CD14-positive monocyte (primary cell): ENCODE results near the gene JOSD2. TPM values are rescaled to one million over a fixed set of nuclear protein-coding genes. Genes with fewer than 3 reads are reported as not detected.

Experiments used
- DNase-seq, 3 donors: peaks; one replicate each; pipeline ENCODE4 v3.0.0-alpha.2; 2011 to 2022
- H2AFZ ChIP-seq: 2 replicates; pipeline ENCODE4 v1.6.0; 2012; ENCODE audit warnings: mild to moderate bottlenecking, low read depth, low read length, inconsistent platforms; ENCODE audit not compliant: insufficient read depth, poor library complexity, severe bottlenecking
- H3K27ac ChIP-seq, 2 donors: 1 replicate in 1 of 2; 2 replicates in 1 of 2; pipeline ENCODE4 v1.5.1; 2012 to 2013; ENCODE audit warnings: low read length in 2 of 2, control low read depth in 1 of 2, inconsistent platforms in 1 of 2, low read depth in 1 of 2, mild to moderate bottlenecking in 1 of 2
- H3K27me3 ChIP-seq, 2 donors: one replicate each; pipeline versions ENCODE4 v1.6.0 to v1.6.1; 2011 to 2013; ENCODE audit warnings: low read length in 2 of 2; ENCODE audit not compliant: control insufficient read depth in 2 of 2, insufficient read depth in 2 of 2
- H3K36me3 ChIP-seq, 2 donors: replicated peaks in 1 of 2; 1 replicate in 1 of 2; 2 replicates in 1 of 2; pipeline versions ENCODE4 v1.5.1 to v1.6.1; 2012 to 2013; ENCODE audit warnings: low read length in 2 of 2, control low read depth in 1 of 2, inconsistent platforms in 1 of 2, mild to moderate bottlenecking in 1 of 2; ENCODE audit not compliant: insufficient read depth in 2 of 2, control insufficient read depth in 1 of 2
- H3K4me1 ChIP-seq, 2 donors: 1 replicate in 1 of 2; 2 replicates in 1 of 2; pipeline versions ENCODE4 v1.5.1 to v1.6.1; 2012 to 2013; ENCODE audit warnings: low read length in 2 of 2, control low read depth in 1 of 2, inconsistent platforms in 1 of 2, mild to moderate bottlenecking in 1 of 2, moderate library complexity in 1 of 2; ENCODE audit not compliant: insufficient read depth in 2 of 2, control insufficient read depth in 1 of 2
- H3K4me2 ChIP-seq: replicated peaks from 2 replicates; pipeline ENCODE3; 2012; ENCODE audit warnings: low read length, moderate library complexity, mild to moderate bottlenecking; ENCODE audit not compliant: poor library complexity, severe bottlenecking; ENCODE audit errors: extremely low read depth
- H3K4me3 ChIP-seq, 3 experiments: fragments of 200-600 bp in 1 of 3; sonication (generic) in 1 of 3; replicated peaks in 1 of 3; 1 replicate in 2 of 3; 2 replicates in 1 of 3; pipeline ENCODE4 v1.5.1; 2011 to 2013; ENCODE audit warnings: low read length in 3 of 3, mild to moderate bottlenecking in 3 of 3, control low read depth in 2 of 3, low read depth in 2 of 3, inconsistent platforms in 1 of 3, moderate library complexity in 1 of 3
- H3K79me2 ChIP-seq: 2 replicates; pipeline ENCODE4 v1.6.0; 2012; ENCODE audit warnings: mild to moderate bottlenecking, control low read depth, inconsistent platforms, low read length, moderate library complexity; ENCODE audit not compliant: insufficient read depth
- H3K9ac ChIP-seq: 2 replicates; pipeline ENCODE4 v1.6.0; 2017; ENCODE audit warnings: low read length, mild to moderate bottlenecking; ENCODE audit not compliant: insufficient read depth, poor library complexity, severe bottlenecking
- H3K9me3 ChIP-seq, 2 donors: replicated peaks in 1 of 2; 1 replicate in 1 of 2; 2 replicates in 1 of 2; pipeline versions ENCODE4 v1.5.1 to v1.6.1; 2012 to 2013; ENCODE audit warnings: low read length in 2 of 2, control low read depth in 1 of 2; ENCODE audit not compliant: control insufficient read depth in 1 of 2, insufficient read depth in 1 of 2
- H4K20me1 ChIP-seq: 2 replicates; pipeline ENCODE4 v1.6.0; 2012; ENCODE audit warnings: mild to moderate bottlenecking, low read length, control low read depth, moderate library complexity; ENCODE audit not compliant: insufficient read depth
- H3K27ac Mint-ChIP-seq, 7 donors: one replicate each; pipeline ENCODE4 v1.8.0; 2020; ENCODE audit warnings: mild to moderate bottlenecking in 7 of 7, mixed read lengths in 7 of 7, moderate library complexity in 6 of 7, inconsistent platforms in 2 of 7
- H3K27me3 Mint-ChIP-seq, 3 donors: one replicate each; pipeline ENCODE4 v1.8.0; 2021 to 2022; ENCODE audit warnings: low read depth in 3 of 3, mild to moderate bottlenecking in 3 of 3, mixed read lengths in 3 of 3, moderate library complexity in 3 of 3, inconsistent platforms in 1 of 3
- H3K36me3 Mint-ChIP-seq, 2 donors: one replicate each; pipeline ENCODE4 v1.8.0; 2020; ENCODE audit warnings: mixed read lengths in 2 of 2, inconsistent platforms in 1 of 2, mild to moderate bottlenecking in 1 of 2
- H3K4me1 Mint-ChIP-seq: one replicate; pipeline ENCODE4 v1.8.0; 2020; ENCODE audit warnings: mild to moderate bottlenecking, mixed read lengths
- H3K4me3 Mint-ChIP-seq, 2 donors: one replicate each; pipeline ENCODE4 v1.8.0; 2020; ENCODE audit warnings: mild to moderate bottlenecking in 2 of 2, mixed read lengths in 2 of 2, moderate library complexity in 1 of 2
- H3K9me3 Mint-ChIP-seq, 7 donors: one replicate each; pipeline ENCODE4 v1.8.0; 2020 to 2022; ENCODE audit warnings: mixed read lengths in 7 of 7, mild to moderate bottlenecking in 6 of 7, moderate library complexity in 6 of 7, inconsistent platforms in 2 of 7
- CTCF ChIP-seq: fragments of 200-600 bp; IDR thresholded peaks from one replicate; pipeline ENCODE4 v1.8.0; 2022; ENCODE audit warnings: antibody characterized with exemption, mild to moderate bottlenecking
- WGBS: methylation state at CpG from one replicate; pipeline ENCODE4 v1.1.5; 2013; ENCODE audit warnings: missing lambda C conversion rate; ENCODE audit not compliant: insufficient coverage; 5-methylcytosine and 5-hydroxymethylcytosine counted together
- intact Hi-C, 2 donors: fragments of 100-400 bp; cut with micrococcal nuclease; formaldehyde crosslinking; loops; one replicate each; pipeline versions ENCODE4 v1.15.0 to v1.15.1; 2023
- polyA plus RNA-seq, 3 donors: library from polyadenylated mRNA; depleted of rRNA in 1 of 3; unstranded in 2 of 3; stranded (reverse) in 1 of 3; fragments of 300-500 nt in 2 of 3; fragments of >200 nt in 1 of 3; fragmentation: Illumina TruSeq in 2 of 3; gene quantifications; 1 replicate in 2 of 3; 2 replicates in 1 of 3; pipeline ENCODE4 v1.2.3, GENCODE V29; 2012 to 2021

JOSD2 gene
- polyA plus RNA-seq, 3 donors: 33.0 to 43.0 (median 37.2) TPM

- no peak overlapping the region for H3K4me3 Mint-ChIP-seq
- no peak overlapping the region for H3K9ac ChIP-seq
These were observed 35.7 kb upstream of the JOSD2 start for GRCh38 chr19:50546527-50547221.

GRCh38 chr19:50542943-50543342 is 32.0 kb upstream of the JOSD2 start:
- Histone ChIP-seq H3K4me3 (no peak overlapping the region), H3K27me3 (no peaks in the 10 kb centered on the region), H3K4me1 (no peaks in the 10 kb centered on the region), H3K4me2 (no peak overlapping the region), H3K9ac (no peak overlapping the region), H3K27ac (no peak overlapping the region), H3K9me3 (no peaks in the 10 kb centered on the region), H4K20me1 (no peaks in the 10 kb centered on the region), H3K36me3 (no peaks in the 10 kb centered on the region), H3K79me2 (no peaks in the 10 kb centered on the region), H2AFZ (no peak overlapping the region)
- Mint-ChIP-seq H3K4me3 (no peak overlapping the region), H3K27me3 (peaks cover 1 to 8% (median 3%) of the 10 kb centered on the region in 3 donors), H3K9me3 (peaks cover 0 to 3% (median 0%) of the 10 kb centered on the region in 7 donors), H3K4me1 (no peaks in the 10 kb centered on the region), H3K36me3 (no peaks in the 10 kb centered on the region), H3K27ac (peak overlapping the region in 1 of 7 donors; percentile 38)
- no peak for DNase-seq
- no peak for TF ChIP-seq CTCF
- intact Hi-C loops: no loop called here
- WGBS: 86% methylated on average over 16 of the region's 21 CpGs

More at GRCh38 chr19:50546527-50547221, 35.7 kb upstream of the JOSD2 start:
- 92% methylated on average over 19 of the region's 29 CpGs for WGBS
- Histone ChIP-seq H3K27me3 (peaks cover 0 to 17% of the 10 kb centered on the region in 2 donors), H4K20me1 (no peaks in the 10 kb centered on the region), H3K27ac (no peak overlapping the region), H3K36me3 (no peaks in the 10 kb centered on the region), H3K4me3 (no peak overlapping the region), H3K4me2 (no peak overlapping the region), H2AFZ (no peak overlapping the region), H3K4me1 (no peaks in the 10 kb centered on the region), H3K79me2 (no peaks in the 10 kb centered on the region), H3K9me3 (no peaks in the 10 kb centered on the region)
- Mint-ChIP-seq H3K36me3 (no peaks in the 10 kb centered on the region), H3K27me3 (peaks cover 18 to 19% (median 18%) of the 10 kb centered on the region in 3 donors), H3K9me3 (peaks cover 0 to 3% (median 0%) of the 10 kb centered on the region in 7 donors), H3K27ac (no peak overlapping the region), H3K4me1 (no peaks in the 10 kb centered on the region)
- intact Hi-C loops: no loop called here
- no peak for DNase-seq
- no peak for TF ChIP-seq CTCF
